Choroid plexus epithelial cell (primary cell): ENCODE results near the gene TMEM271.

Experiments
- DNase-seq: peaks from one replicate; pipeline ENCODE4 v3.0.0-alpha.2; 2010; ENCODE audit warnings: low read depth
- H3K4me3 ChIP-seq: 2 replicates; pipeline ENCODE4 v1.5.1; 2011; ENCODE audit warnings: low read depth, mild to moderate bottlenecking, control low read depth, low read length, moderate library complexity
- CTCF ChIP-seq: conservative IDR thresholded peaks from 2 replicates; pipeline ENCODE4 v1.5.1; 2011; ENCODE audit warnings: low read depth, mild to moderate bottlenecking, control low read depth, inconsistent platforms, low read length, moderate library complexity

Gene TMEM271

GRCh38 chr4:533318-534100 lies 42.6 kb downstream of the TMEM271 start:
- H3K4me3 ChIP-seq, result no peak overlapping the region
- no peak for DNase-seq
- TF ChIP-seq CTCF, result no peak

- no peak for DNase-seq
These were observed 43.3 kb downstream of the TMEM271 start for GRCh38 chr4:532588-533317.

GRCh38 chr4:531721-532565 lies 44.2 kb downstream of the TMEM271 start:
- no peak for DNase-seq
- no peak for TF ChIP-seq CTCF
- H3K4me3 ChIP-seq, result no peak overlapping the region

More at GRCh38 chr4:532588-533317, 43.3 kb downstream of the TMEM271 start:
- H3K4me3 ChIP-seq, result no peak overlapping the region
- TF ChIP-seq CTCF, result no peak

- DNase-seq, result no peak
- TF ChIP-seq CTCF, result no peak
- no peak overlapping the region for H3K4me3 ChIP-seq
These were observed 45.0 kb downstream of the TMEM271 start for GRCh38 chr4:531076-531475.

- no peak for TF ChIP-seq CTCF
- no peak for DNase-seq
- H3K4me3 ChIP-seq, result no peak overlapping the region
These were observed 45.9 kb downstream of the TMEM271 start for GRCh38 chr4:530017-530781.

- no peak for TF ChIP-seq CTCF
- no peak for DNase-seq
- H3K4me3 ChIP-seq, result no peak overlapping the region
These were observed 46.5 kb downstream of the TMEM271 start for GRCh38 chr4:529563-529962.
